Osteocyte (in vitro differentiated cells): ENCODE measurements around the gene WNK2. TPM values are rescaled to one million over a fixed set of nuclear protein-coding genes. Genes with fewer than 3 reads are reported as not detected.
A peak's percentile ranks its signal among the peaks of the same experiment; 100 is the strongest.

Source experiments
- DNase-seq: peaks from one replicate; pipeline ENCODE4 v3.0.0; 2021; ENCODE audit warnings: mixed read lengths; ENCODE audit not compliant: unreplicated experiment; ENCODE audit errors: extremely low spot score
- H3K27ac Mint-ChIP-seq: one replicate; pipeline ENCODE4 v1.8.0; 2021; ENCODE audit warnings: mild to moderate bottlenecking, mixed read lengths; ENCODE audit not compliant: unreplicated experiment
- H3K27me3 Mint-ChIP-seq: one replicate; pipeline ENCODE4 v1.8.0; 2021; ENCODE audit warnings: mixed read lengths; ENCODE audit not compliant: unreplicated experiment
- H3K36me3 Mint-ChIP-seq: one replicate; pipeline ENCODE4 v1.8.0; 2021; ENCODE audit warnings: mixed read lengths; ENCODE audit not compliant: unreplicated experiment
- H3K4me1 Mint-ChIP-seq: one replicate; pipeline ENCODE4 v1.8.0; 2021; ENCODE audit warnings: mixed read lengths; ENCODE audit not compliant: unreplicated experiment
- H3K4me3 Mint-ChIP-seq: one replicate; pipeline ENCODE4 v1.8.0; 2021; ENCODE audit warnings: mild to moderate bottlenecking, moderate library complexity, mixed read lengths; ENCODE audit not compliant: unreplicated experiment
- H3K9me3 Mint-ChIP-seq: one replicate; pipeline ENCODE4 v1.8.0; 2021; ENCODE audit warnings: mixed read lengths; ENCODE audit not compliant: unreplicated experiment
- total RNA-seq: library from RNA; stranded (reverse); gene quantifications from 2 replicates; pipeline ENCODE4 v1.2.1, GENCODE V29; 2021
- TF ChIP-seq, protein P1 (sequence below): fragments of 200-600 bp; sonication (generic); IDR thresholded peaks from 2 replicates; pipeline ENCODE4 v1.5.0; 2021; ENCODE audit warnings: antibody characterized with exemption, mild to moderate bottlenecking, moderate library complexity

WNK2 gene
- total RNA-seq, 1 donor from 2014 or later = not detected

DNA sequence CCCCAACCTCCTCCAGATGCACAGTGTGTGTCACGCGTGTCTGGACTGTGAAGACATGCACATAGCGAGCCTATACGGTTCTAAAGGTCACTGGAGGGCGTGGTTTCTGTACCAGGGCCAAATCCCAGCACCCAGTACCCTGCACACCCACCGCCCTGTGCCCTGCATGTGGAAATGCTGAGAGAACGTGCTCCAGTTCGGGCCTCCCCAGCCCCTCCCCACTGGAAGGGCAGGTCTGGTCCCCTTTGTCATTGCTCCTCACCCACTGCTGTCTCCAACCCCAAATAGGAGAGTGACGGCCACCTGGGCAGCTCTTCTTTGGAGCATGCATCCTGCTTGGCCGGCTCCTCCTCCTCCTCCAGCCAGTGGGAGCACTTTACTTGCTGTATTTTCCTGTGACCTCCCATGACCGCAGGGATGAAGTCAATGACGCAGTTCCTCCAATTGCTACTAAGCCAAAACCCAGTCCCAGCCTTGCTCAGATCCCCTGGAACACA lies 116.7 kb downstream of the WNK2 start:
- H3K9me3 Mint-ChIP-seq = no peaks in the 10 kb centered on the region
- DNase-seq = no peak
- no peaks in the 10 kb centered on the region for H3K36me3 Mint-ChIP-seq
- H3K4me3 Mint-ChIP-seq = no peak overlapping the region
- H3K27me3 Mint-ChIP-seq = peaks cover 6% of the 10 kb centered on the region
- H3K4me1 Mint-ChIP-seq = no peaks in the 10 kb centered on the region
- TF ChIP-seq, protein P1, sequence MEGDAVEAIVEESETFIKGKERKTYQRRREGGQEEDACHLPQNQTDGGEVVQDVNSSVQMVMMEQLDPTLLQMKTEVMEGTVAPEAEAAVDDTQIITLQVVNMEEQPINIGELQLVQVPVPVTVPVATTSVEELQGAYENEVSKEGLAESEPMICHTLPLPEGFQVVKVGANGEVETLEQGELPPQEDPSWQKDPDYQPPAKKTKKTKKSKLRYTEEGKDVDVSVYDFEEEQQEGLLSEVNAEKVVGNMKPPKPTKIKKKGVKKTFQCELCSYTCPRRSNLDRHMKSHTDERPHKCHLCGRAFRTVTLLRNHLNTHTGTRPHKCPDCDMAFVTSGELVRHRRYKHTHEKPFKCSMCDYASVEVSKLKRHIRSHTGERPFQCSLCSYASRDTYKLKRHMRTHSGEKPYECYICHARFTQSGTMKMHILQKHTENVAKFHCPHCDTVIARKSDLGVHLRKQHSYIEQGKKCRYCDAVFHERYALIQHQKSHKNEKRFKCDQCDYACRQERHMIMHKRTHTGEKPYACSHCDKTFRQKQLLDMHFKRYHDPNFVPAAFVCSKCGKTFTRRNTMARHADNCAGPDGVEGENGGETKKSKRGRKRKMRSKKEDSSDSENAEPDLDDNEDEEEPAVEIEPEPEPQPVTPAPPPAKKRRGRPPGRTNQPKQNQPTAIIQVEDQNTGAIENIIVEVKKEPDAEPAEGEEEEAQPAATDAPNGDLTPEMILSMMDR = no peak
- H3K27ac Mint-ChIP-seq = no peak overlapping the region

- TF ChIP-seq, protein P1 = no peak
- Mint-ChIP-seq H3K4me1 (no peaks in the 10 kb centered on the region), H3K4me3 (no peak overlapping the region), H3K36me3 (no peaks in the 10 kb centered on the region), H3K27me3 (peaks cover 6% of the 10 kb centered on the region), H3K9me3 (no peaks in the 10 kb centered on the region), H3K27ac (no peak overlapping the region)
- DNase-seq = peak; percentile 84
Measured at GRCh38 chr9:93301291-93301811, 117.4 kb downstream of the WNK2 start.

GRCh38 chr9:93301911-93302541 lies 118.1 kb downstream of the WNK2 start:
- TF ChIP-seq, protein P1 = no peak
- H3K27me3 Mint-ChIP-seq = peaks cover 6% of the 10 kb centered on the region
- H3K4me3 Mint-ChIP-seq = no peak overlapping the region
- no peaks in the 10 kb centered on the region for H3K4me1 Mint-ChIP-seq
- H3K27ac Mint-ChIP-seq = no peak overlapping the region
- no peak for DNase-seq
- H3K36me3 Mint-ChIP-seq = no peaks in the 10 kb centered on the region
- no peaks in the 10 kb centered on the region for H3K9me3 Mint-ChIP-seq

GRCh38 chr9:93302586-93303257 lies 118.8 kb downstream of the WNK2 start:
- Mint-ChIP-seq H3K4me3 (no peak overlapping the region), H3K27ac (no peak overlapping the region), H3K4me1 (no peaks in the 10 kb centered on the region), H3K36me3 (no peaks in the 10 kb centered on the region), H3K27me3 (peaks cover 3% of the 10 kb centered on the region), H3K9me3 (no peaks in the 10 kb centered on the region)
- TF ChIP-seq, protein P1 = peak; percentile 59
- DNase-seq = peak; percentile 77

DNA sequence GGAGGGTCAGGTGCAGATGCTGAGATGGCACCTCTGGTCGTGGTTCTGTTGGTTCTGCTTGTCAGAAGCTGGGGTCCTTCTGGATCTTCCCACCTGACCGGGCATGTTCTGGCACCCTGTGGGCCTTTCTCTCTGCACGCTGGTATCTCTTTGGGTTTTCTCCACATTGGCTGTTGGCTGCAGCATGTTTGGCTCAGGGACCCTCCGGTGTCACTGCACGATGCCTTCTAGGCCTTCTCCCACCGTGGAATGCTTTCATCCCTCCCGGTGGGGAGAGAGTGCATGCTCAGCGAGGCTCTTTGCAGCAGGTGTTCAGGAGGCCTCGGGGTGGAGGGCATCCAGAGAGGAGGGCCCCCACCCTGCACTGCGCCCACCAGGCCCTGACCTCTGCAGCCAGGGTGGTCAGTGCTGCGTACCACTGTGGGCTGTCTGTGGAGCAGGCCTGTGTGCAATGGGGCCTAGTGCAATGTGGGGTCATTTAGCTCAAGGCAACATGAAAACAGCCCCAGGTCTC lies 119.4 kb downstream of the WNK2 start:
- DNase-seq = peak; percentile 77
- TF ChIP-seq, protein P1 = no peak
- no peaks in the 10 kb centered on the region for H3K4me1 Mint-ChIP-seq

More for the DNA sequence above, 119.4 kb downstream of the WNK2 start:
- Mint-ChIP-seq H3K27ac (no peak overlapping the region), H3K4me3 (no peak overlapping the region), H3K36me3 (no peaks in the 10 kb centered on the region), H3K9me3 (no peaks in the 10 kb centered on the region), H3K27me3 (peaks cover 3% of the 10 kb centered on the region)
